GM19324 (cell line): ENCODE data around the gene TAS2R39.
"Not testable (repeated sequence)": the region's sequence is repeated elsewhere in the genome, so short reads cannot be mapped to it uniquely, and the experiment has no call there.

ENCODE experiments used
- ATAC-seq: cut with Tn5 transposase; IDR thresholded peaks from one replicate; pipeline ENCODE4 v1.9.1; 2021; ENCODE audit warnings: mild to moderate bottlenecking, moderate library complexity; ENCODE audit not compliant: unreplicated experiment, low FRiP score

Gene TAS2R39

GRCh38 chr7:143183024-143183423 lies at the start of gene TAS2R39:
TAS2R39 (plus strand) TSS chr7:143183419; CDS start chr7:143183419, 0 bp downstream.
- no peak for ATAC-seq

GRCh38 chr7:143147070-143147469 lies 36.1 kb upstream of the TAS2R39 start:
- no peak for ATAC-seq

- no peak for ATAC-seq
Observed at GRCh38 chr7:143148050-143148449, 35.2 kb upstream of the TAS2R39 start.

DNA sequence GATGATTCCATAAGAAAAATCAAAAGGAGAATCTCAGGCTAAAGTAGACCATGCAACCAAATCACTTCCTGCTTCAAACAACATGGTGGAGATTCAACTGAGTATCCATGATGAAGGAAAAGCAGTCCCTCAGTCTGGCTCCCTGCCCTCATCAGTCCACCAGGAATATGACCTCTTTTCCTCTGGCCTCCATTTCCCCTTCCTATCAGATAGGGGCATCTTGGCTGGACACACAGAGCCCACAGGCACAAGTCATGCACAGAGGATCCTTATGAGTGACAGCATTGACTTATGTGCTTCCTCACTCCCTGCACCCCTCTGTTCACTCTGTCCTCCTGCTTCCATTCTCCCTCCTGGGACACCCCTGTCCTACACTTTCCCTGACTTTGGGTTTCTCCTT lies 34.6 kb upstream of the TAS2R39 start:
- ATAC-seq, result no peak

DNA sequence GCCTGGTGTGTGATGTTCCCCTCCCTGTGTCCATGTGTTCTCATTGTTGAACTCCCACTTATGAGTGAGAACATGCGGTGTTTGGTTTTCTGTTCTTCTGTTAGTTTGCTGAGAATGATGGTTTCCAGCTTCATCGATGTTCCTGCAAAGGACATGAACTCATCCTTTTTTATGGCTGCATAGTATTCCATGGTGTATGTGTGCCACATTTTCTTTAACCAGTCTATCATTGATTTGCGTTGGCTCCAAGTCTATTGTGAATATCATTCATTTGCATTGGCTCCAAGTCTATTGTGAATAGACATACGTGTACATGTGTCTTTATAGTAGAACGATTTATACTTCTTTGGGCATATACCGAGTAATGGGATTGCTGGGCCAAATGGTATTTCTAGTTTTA lies 32.5 kb upstream of the TAS2R39 start:
- ATAC-seq, result not testable (repeated sequence)

- ATAC-seq, result not testable (repeated sequence)
Observed at GRCh38 chr7:143158617-143159016, 24.6 kb upstream of the TAS2R39 start.

GRCh38 chr7:143171697-143172096 lies 11.5 kb upstream of the TAS2R39 start:
- ATAC-seq, result no peak

- no peak for ATAC-seq
Observed at GRCh38 chr7:143172354-143172753, 10.9 kb upstream of the TAS2R39 start.

DNA sequence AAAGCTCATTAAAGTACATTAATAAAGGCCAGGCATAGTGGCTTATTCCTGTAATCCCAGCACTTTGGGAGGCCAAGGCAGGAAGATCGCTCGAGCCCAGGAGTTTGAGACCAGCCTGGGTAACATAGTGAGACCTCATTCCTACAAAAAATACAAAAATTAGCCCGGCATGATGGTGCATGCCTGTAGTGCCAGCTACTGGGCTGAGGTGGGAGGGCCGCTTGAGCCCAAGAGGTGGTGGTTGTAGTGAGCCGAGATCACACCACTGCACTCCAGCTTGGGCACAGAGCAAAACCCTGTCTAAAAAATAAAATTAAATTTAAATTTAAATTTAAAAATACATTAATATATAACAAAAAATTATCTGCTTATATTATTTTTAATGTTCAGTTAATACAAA lies 7.1 kb upstream of the TAS2R39 start:
- ATAC-seq, result no peak

- no peak for ATAC-seq
Observed at GRCh38 chr7:143177374-143178119, 5.7 kb upstream of the TAS2R39 start.

- not testable (repeated sequence) for ATAC-seq
Observed at GRCh38 chr7:143180771-143181170, 2.4 kb upstream of the TAS2R39 start.

DNA sequence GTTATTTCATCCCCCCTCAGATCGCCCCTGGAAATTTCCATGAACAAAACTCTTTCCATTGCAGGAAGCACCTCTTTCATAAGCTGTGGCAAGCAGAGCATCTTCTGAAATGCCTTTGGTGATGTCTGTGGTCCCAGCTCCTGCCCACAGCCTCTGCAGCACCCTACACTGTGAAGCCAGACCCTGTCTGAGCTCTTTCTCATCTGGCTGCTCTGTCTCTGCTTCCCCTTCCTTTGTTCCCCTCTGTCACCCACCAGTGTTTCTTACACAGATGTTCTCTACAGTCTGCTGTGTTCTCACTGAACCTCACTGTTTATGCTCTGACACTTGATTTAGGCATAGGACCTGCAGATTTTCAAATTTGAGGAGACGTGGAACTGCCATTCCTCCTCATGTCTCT lies 1.9 kb upstream of the TAS2R39 start:
- ATAC-seq, result no peak

- ATAC-seq, result no peak
Observed at GRCh38 chr7:143185551-143185950, 2.3 kb downstream of the TAS2R39 start.

GRCh38 chr7:143188994-143189393 lies 5.8 kb downstream of the TAS2R39 start:
- no peak for ATAC-seq

- no peak for ATAC-seq
Observed at GRCh38 chr7:143193880-143194279, 10.7 kb downstream of the TAS2R39 start.

DNA sequence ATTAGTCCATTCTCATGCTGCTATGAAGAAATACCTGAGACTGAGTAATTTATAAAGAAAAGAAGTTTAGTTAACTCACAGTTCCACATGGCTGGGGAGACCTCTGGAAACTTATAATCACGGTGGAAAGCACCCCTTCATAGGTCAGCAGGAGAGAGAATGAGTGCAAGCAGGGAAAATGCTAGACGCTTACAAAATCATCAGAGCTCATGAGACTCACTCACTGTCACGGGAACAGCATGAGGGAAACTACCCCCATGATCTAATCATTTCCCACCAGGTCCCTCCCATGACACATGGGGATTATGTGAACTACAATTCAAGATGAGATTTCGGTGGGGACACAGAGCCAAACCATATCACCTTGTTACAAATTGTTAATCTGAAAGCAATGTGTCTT lies 15.8 kb downstream of the TAS2R39 start:
- ATAC-seq, result no peak

- ATAC-seq, result no peak
Observed at GRCh38 chr7:143202161-143202560, 18.9 kb downstream of the TAS2R39 start.

DNA sequence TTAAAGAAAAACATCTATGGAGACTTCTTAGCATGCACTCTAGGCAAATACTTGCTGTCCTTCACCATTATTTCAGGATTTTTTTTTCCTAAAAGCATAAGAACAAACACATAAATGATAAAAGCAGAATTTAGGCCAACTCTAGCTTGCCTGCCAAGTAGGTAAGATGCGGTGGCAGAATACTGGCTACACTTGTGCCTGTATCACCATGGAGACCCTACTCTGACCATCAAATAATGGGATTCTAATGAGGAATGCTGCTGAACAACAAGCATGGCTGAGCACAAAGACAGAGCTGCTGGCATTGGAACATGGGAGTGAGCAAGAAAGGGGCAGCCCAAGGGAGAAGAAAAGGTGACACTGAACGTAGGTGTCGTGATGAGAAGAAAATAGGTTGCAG lies 20.2 kb downstream of the TAS2R39 start:
- ATAC-seq, result no peak

DNA sequence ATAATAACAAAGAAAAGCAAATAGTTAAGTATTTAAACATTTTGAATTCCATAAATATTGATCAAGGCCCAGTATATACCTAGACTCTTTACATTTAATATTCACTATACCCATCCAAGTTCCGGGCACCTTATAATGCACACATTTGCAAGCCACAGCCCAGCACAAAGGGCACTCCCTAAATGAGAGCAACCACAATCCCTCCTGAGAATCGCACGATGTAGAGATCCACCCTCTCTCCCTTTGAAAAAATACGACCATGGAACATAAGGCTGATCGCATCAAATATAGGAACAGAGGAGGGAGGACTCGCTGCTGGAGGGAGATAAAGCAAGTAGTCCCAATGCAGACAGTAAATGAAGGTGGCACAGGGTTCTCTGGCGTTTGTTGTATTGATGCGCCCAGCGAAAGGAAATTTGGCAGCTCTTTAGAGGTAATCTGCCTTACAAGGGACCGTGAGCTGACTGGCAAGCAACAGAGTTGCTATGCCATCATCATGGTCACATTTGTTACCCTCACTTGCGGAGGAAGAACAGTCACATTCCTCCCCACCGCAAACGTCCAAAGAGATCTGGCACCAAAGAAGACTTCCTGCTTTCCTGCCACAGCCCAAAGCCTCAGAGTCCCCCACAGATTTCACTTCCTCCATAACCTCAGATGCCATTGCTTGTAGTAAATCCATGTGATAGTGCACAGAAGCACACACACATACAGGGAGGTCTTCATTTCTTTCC lies 22.5 kb downstream of the TAS2R39 start:
- no peak for ATAC-seq

GRCh38 chr7:143210541-143210940 lies 27.3 kb downstream of the TAS2R39 start:
- ATAC-seq, result no peak

- ATAC-seq, result not testable (repeated sequence)
Observed at GRCh38 chr7:143213478-143213877, 30.3 kb downstream of the TAS2R39 start.
